Kidney capillary endothelial cell (primary cell): ENCODE data around the gene FAM53B.

Experiments
- DNase-seq: peaks from one replicate; pipeline ENCODE4 v3.0.0-alpha.2; 2018; ENCODE audit warnings: low spot score

The FAM53B gene

DNA sequence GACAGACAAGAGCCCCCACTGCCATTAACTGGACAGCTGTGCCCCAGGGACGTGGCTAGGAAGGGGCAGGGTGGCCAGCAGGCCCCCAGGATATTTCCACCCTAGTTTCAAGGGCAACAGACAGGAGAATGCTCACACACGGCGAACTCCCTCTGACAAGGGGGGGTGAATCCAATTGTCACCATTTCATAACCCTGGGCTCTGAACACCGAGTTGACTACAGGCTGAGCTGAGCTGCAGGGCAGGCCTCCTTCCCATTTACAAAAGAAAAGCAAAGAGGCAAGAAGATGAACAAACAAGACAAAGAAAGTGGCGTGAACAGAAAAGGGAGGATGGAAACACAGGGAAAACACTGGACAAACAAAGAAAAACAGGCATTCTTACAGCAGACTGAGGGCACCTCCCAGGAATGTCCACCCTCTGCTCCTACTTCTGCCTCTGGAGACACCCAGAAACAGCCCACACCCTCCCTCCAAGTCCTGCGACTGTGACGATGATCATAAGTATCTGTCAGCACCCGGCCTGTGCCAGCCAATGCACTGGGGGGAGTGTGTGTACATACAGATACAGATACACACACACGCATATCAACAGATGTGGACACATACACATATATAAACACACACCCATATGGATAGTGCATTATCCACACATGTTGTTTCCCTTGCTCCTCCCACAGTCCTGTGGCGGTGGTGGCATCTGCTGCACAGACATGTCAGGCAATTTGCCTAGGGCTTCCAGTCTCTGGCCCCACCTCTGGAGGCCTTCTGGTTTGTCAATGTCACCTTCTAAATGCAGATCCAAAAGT, 66.2 kb downstream of the FAM53B start:
- no peak for DNase-seq

DNA sequence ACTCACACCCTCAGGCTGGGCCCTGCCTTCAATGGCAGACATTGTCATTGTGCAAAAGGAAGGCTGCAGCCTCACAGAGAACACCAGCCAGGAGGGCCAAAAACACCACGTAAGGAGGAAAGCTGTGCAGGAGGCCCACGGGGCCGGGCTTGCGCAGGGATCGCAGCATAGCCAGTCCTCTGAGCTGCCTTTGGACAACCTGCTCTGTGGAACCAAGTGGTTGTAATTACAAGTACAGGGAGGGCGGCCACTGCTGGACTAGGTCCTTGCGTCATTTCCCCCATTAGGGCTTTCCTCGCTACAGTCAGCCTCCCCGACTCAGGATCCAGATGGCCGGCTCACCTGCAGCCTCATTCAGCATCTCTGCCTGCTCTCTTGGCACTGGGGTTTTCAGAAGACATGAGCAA, 66.9 kb downstream of the FAM53B start:
- DNase-seq, result no peak

DNA sequence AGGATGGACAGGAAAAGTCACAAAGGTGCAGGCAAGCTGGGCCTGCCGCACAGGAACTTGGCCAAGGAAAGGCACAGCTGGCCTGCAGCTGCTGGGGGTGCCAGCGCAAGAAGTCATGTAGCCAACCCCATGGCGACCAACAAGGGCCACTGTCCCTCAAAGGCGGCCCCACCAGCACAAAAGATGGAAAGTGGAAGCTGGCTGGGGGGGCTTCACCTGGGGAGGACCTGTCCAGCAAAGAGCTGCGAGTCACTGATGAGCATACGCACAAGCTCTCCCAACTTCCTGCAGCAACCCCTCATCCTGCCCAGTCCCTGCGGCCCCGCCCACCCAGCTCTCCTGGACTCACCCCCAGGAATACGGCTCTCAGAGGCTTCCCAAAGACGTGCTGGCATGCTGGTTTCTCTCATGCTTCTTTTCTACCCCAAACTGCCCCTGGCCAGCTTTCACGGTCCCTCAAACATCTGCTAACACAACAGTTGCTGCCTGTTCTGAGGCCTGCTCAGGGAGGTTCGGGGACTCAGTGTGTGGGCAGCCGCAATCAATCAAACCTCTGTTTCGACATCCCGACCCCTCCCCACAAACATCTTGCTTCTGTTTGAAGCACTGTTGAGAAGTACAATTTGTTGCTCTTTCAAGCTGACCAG, 67.6 kb downstream of the FAM53B start:
- no peak for DNase-seq

DNA sequence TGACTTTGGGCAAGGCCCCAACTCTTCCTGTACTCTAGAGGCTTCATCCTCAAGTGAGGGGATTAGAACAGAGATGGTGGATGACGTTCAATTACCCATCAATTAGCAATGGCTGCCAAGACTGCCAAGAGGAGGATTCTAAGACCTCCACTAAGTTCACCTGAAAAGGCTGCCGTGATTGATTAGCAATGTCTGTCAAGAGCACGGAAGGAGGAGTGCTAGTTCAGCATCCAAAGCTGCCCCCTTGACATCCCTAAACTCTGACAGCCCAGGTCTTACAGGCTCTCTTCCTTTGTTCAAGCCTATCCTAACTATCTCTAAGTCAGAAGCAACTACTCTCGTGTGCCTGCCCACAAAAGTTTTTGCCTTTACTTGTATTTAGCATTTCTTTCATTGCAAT, 68.4 kb downstream of the FAM53B start:
- DNase-seq, result no peak

DNA sequence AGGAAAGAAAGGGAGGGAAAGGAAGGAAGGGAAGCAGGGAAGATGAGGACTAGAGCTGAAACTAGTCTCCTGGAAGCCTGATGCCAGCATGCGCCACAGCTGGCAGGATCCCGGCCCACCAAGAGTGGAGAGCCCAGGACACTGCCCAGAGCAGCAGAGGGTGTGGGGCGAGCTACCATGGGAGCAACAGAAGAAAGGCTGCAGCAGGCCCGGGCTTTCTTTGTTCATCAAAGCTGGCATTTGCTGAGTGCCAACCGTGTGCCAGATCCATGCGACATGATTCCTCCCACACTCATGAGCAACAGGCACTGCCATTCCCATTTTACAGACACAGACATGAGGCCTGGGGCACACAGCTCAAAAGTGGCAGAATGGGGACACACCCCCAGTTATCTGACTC, 68.9 kb downstream of the FAM53B start:
- no peak for DNase-seq

DNA sequence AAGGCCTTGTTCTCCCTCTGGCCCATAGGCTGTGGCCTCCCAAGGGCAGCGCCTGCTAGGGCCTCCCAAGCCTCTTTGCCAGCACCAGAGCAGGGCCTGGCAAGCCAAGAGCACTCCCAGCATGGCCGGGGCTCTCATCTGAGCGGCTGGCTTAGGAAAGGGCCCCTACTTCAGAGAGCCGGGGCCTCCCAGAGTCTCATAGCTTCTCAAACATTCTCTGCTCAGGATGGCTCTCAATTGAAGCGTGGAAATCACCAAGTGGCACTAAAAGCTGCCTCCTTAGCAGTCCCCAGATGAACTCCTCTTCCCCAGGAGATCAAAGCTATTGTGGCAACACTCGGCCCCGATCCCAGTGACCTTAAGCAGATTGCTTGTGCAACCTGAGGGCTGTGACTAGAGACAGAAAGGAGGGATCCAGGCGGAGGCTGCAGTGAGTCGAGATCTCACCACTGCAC, 69.4 kb downstream of the FAM53B start:
- no peak for DNase-seq

DNA sequence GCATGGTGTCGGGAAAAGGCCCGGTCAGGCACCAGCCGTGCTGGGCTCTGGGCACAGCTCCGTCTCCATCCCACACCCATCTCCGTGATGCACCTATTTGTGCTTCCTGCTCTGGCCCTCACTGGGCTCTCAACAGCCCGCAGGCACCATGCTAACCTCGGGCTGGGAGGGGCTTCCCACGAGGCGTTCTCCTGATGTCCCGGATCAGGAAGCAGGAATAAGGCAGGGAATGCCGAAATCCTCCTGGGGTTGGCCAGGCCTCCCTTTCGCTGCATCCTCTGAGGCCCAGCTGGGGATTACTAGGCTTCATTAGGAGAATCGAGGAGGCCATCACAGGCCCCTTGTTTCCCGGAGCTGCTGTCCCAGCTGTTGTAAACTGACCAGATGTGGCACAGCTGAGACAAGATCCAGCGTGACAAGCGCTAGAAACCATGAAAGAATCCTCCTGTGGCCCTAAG, 72.0 kb downstream of the FAM53B start:
- no peak for DNase-seq

DNA sequence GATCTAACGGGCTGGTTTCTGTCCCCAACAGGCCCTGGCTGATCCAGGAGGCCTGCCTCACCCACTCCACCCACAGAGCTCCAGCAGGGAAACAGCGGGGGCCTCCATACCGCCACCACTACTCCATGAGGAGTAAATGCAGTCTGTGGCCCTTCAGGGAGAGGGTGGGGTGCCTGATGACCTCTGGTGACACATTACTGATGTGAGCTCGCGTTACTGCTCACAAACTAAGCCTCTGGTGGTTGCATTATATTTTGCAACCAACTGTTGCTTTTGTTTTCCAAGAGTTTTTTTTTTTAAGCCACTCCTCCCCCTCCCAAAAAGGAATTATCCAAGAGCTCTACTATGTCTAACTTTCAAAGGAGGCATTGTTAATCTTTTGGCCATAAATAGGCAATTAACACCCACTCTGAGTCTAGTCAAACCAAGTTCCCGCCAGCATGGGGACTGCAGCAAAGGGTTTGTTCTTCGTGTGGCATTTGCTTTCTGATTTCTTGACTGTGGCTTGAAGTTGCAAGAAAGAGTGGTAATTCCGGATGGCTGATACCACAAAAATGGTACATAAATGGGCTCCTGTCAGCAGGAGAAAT, 72.6 kb downstream of the FAM53B start:
- no peak for DNase-seq

DNA sequence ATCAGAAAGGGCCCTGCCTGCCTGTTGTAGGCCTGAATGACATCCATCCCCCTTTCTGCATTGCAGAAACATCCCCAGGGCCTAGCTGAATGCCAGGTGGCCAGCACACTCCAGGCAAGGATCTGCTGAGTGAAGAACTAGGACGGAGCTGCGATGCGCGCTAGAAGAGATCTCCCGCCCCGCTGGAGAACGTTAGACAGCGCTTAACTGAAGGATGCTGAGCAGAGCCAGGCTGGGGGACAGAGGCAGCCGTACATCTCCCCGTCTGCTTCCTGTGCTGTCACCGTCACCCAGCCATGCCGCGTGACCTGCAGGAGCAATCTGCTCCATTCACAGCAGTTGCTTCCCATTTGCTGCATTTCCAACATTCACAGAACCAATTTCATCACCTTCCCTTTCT, 73.3 kb downstream of the FAM53B start:
- DNase-seq, result no peak

DNA sequence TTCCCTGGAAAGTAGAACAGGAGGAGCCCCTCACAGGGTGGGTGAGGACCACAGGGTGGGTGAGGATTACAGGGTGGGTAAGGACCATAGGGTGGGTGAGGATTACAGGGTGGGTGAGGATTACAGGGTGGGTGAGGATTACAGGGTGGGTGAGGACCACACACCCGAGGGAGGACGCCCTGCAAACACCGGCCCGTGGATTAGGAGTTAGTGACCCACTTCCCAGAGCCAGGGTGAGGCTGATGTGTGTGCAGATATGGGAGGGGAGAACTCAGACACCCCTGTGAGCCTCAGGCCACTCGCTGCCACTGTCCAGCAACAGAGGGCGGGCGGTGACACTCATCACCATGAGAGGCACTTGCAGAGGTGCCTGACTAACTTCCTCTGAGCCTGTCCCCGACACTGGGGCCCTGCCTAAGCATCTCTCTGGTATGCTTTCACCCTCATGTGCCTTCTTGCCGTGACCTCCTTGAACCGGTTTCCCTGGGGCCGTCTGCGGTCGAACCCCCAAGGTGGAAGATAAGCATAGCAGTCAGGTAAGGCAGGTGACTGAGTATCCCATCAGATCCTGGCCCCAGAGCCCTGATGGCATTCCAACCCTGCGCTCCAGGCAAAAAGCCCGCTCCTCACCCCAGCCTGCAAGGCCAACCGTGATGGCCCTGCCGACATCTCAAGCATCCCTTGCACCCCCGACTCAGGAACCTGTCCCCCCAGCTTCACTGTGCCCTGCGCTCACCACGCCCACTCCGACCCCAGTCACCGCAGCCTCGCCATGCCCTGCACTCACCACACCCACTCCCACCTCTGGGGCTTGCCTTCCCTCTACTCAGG, 74.1 kb downstream of the FAM53B start:
- no peak for DNase-seq

DNA sequence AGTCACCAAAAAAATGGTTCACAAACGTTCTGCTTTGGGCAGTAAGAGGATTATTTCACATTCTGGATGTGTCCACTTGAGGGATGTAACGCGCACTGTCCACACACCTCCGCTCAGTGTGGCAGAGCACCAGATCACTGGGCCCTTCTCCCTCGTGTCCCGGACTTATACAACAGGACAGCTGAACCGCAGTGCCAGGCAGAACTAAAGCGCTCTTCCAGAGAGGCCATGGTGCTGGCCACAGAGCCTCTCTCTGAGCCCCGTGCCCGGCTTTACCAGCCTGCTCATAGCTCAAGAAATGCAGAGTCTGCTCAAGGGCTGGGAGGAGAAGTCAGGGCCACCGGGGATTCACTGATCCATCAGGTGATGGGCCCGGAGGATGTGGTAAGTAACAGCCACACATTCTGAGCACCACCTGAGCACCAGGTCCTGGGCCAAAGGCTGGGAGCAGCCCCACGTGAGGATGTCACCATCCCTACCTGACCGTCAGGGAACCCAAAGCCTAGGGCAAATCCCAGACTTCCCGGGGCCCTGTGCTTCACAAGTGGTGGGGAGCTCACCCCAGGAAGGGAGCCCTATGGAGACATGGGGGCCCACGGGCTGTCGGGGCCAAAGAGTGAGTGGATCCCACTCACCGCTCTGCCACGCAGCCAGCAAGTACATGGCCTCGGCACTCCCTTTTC, 74.9 kb downstream of the FAM53B start:
- DNase-seq, result no peak

DNA sequence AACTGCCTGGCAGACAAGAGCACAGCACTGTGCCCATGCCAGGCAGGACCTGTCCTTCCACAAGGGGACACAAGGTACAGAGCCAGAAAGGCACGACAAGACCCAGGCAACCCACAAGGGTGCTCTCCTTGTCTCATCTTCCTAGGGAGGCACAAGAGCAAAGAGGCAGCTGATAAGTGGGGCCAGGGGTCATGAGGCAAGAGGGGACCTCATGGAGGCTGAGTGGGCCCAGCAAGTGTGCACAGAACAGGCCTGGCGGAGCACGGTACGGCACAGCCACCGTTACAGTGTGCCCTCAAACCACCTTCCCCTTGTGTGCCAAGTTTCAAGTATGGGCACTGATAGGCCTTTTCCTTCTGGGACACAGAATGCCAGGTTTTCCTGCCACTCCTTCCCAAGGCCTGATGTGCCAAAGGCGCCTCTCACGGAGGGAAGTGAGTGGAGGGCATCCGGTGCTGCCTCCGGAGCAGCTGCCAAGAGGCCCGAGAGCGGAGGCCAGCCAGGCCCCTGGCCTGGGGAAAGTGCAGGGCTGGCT, 75.6 kb downstream of the FAM53B start:
- no peak for DNase-seq

DNA sequence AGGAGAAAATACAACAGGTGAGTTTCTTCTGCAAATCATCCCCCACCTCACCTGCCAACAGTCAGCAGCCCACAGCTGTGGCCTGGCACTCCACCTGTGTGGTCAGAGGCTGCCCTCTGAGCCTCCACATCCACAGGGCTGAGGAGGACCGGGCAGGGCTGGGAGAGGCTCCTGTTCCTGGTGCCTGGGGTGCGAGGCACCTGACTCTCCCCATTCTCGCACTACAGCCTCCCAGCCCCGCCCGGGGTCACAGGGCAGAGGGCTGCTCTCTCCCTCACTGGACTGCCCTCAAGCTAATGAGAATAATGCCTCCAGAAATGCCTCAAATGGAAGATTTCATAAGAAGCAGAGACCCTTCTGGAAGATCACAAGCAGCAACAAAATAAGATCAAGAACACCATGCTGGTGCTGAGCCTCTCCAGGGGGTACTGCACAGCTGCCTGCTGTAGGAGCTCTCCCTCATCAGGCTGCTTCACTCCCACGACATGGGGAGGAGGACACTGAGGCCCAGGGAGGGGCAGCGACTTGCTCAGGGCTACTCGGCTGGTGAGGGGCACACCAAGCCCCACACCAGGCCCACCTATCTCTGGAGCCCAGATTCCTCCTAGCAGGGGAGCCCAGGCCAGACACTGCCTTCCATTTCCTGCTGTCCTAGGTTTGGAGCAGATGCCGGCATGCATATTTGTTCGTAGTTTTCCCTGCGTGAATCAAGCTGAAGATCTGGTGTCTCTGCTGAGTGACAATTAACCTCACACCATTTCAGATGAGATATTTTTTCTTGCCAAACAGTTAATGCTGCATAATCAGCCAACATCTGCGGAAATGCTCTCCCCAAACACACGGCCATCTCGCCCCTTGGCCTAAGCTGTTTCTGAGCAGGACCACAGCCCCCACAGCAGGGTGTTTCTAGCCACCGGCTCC, 76.5 kb downstream of the FAM53B start:
- no peak for DNase-seq

DNA sequence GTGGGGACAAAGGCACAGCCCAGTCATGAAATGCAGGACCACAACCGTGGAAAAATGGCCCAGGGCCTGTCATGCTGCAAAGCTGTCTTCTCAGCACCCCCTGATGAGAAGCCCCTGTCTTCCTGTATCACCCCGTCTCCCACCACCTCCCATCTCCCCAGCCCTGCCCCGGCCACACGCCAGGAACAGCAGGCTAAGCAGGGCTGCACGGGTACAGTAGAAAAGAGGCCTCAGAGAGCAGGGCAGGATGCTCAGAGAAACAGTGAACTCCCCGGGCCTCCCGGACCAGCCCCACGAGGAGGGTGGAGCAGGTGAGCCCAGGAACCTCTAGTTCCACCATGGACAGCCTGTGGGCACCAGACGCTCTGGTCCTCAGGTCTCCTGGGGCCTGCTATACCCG, 77.7 kb downstream of the FAM53B start:
- DNase-seq, result no peak

DNA sequence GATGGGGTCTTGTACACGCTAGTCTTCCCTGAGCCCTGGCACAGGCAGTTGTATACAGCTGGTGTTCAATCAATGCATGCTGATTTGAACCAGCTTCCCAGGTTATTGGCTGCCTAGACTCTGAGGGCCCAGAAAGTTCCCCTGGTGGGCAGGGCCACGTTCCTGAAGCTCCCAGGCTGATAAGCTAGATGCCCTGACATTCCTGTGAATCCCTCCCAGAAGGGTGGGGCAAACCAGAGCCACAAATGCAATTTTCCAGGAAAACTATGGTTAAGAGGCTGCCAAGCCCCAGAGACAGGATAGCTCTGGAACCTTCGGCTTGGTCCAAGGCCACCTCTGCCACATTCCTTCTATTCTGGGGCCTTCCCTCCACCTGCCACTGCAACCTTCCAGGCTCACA, 78.2 kb downstream of the FAM53B start:
- DNase-seq, result no peak

DNA sequence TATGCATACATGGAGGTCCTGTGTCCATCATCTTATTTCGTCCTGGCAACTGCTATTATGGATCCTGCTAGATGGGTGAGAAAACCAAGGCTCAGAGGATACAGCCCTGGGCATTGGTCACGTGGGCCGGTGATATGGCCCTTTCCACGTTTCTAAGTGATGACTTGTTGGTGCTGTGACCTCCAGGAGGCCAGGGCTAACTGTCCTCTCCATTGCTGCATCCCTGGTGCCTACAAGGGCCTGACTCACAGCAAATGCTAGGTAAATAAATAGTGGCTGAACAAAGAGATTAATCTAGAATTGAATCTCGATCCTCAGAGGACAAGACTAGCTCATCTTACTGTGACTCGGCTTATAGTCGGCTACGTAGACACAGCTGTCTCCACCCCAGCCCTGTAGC, 78.6 kb downstream of the FAM53B start:
- DNase-seq, result no peak

DNA sequence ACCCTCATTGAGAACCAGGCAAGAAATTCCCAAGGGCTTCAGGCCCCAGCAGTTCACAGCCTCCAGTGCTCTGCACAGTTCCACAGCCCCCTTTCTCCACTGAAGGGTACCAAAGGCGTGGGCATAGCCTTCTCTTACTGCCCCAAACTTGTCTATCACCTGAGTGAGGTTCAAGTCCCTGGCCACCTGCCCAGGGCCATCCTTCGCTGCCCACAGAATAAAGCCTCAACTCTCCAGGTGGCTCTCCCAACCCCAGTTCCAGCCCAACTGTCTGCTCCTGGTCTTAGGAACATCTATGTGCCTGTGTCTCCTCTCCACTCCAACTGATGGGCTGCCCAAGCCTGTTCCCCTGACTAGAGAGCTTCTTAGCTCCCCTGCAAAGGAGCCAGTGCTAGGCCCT, 79.1 kb downstream of the FAM53B start:
- DNase-seq, result no peak

DNA sequence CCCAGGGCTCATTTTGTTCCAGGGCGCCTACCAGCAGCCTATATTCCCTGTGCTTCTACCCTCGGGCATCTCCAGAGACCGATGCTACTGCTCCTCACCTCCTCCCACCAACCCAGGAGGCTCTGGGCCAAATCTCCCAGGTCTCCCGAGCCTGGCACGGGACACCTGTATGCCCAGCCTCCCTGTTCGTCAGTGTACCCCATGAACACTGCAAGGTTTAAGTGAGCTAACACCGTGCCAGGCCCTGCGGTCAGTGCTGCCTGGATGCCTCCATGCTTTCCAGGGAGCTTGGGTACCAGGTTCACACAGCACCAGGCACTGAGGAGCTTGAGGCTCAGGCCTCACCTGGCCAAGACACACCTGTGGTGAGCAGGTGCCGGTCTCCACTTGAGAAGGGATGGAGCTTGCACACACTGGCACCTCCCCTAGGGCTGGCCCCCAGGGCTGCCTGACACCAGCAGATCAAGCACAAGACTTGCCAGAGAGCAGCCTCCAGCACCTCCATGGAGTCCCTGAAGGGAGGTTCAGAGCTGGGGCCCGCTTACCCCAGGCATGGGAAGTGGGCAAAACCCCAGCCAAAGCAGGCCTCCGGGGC, 80.3 kb downstream of the FAM53B start:
- no peak for DNase-seq

DNA sequence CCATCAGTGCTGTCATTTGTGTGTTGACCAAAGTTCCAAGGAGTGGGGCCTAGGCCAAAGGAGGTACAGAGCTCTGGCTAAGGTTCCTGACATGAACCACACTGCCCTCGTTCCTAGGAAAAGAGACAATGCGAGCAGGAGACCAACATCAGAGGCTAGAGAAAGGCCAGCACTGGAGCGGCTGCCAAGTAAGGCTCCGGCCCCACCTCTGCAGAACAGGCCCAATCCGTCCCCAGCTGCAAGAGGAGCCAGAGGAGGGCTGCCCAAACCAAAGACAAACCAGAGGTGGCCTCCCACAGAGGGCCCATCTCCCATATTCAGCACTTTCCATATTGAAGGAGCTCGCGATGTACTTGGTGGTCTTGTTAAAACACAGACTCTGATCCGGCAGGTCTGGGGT, 81.0 kb downstream of the FAM53B start:
- no peak for DNase-seq

DNA sequence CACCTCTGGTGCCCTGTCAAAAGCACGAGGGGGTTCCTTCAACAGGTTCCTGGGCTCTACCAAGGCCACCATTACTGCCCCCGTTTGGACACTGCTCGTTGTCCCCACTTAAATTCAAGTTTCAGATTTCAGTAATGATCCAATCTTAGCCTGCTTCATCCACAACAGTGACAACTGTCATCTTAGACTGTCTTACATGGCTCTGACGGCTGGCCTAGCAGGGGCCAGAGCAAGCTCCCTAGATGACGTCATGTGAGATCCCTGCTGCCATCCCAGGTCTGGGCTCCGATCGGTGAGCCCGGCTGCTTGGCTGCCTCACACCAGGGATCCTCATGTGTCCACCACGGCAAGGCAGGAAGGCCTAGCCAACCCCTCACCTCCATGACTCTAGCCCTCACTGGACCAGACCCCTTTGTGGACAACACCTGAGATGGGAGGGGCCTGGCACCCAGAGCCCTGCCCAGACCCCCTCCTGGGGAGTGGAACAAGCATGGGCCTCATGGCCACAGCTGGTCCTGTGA, 82.5 kb downstream of the FAM53B start:
- no peak for DNase-seq
